Neural cell (in vitro differentiated cells): ENCODE data around the gene ANKRD60.

Source experiments
- CTCF ChIP-seq: fragments of 450-650 bp; IDR thresholded peaks from 2 replicates; pipeline ENCODE4 v1.5.1; 2014; ENCODE audit warnings: antibody characterized with exemption, mild to moderate bottlenecking, moderate library complexity; ENCODE audit not compliant: poor library complexity, severe bottlenecking
- EP300 ChIP-seq: fragments of 450-650 bp; conservative IDR thresholded peaks from 2 replicates; pipeline ENCODE4 v1.6.1; 2014; ENCODE audit warnings: antibody characterized with exemption, mild to moderate bottlenecking, moderate library complexity; ENCODE audit not compliant: poor library complexity, severe bottlenecking
- EZH2 ChIP-seq: fragments of 200-600, 300-800 bp; shearing (Covaris generic), sonication (generic); IDR thresholded peaks from 2 replicates; pipeline ENCODE4 v1.6.1; 2014; ENCODE audit warnings: antibody characterized with exemption, low read length, borderline replicate concordance, mild to moderate bottlenecking; ENCODE audit not compliant: insufficient read depth, poor library complexity, severe bottlenecking
- MXI1 ChIP-seq: fragments of 450-650 bp; conservative IDR thresholded peaks from 2 replicates; pipeline ENCODE4 v1.6.1; 2014; ENCODE audit warnings: antibody characterized with exemption, mild to moderate bottlenecking; ENCODE audit not compliant: poor library complexity, severe bottlenecking
- POLR2AphosphoS5 ChIP-seq: IDR thresholded peaks from 2 replicates; pipeline ENCODE4 v1.6.1; 2012
- RAD21 ChIP-seq: fragments of 450-650 bp; conservative IDR thresholded peaks from 2 replicates; pipeline ENCODE4 v1.6.1; 2014; ENCODE audit warnings: antibody characterized with exemption, mild to moderate bottlenecking, moderate library complexity
- REST ChIP-seq: IDR thresholded peaks from 2 replicates; pipeline ENCODE4 v1.6.1; 2012; ENCODE audit warnings: borderline replicate concordance
- SMC3 ChIP-seq: fragments of 450-650 bp; conservative IDR thresholded peaks from 2 replicates; pipeline ENCODE4 v1.6.1; 2014; ENCODE audit warnings: antibody characterized with exemption, mild to moderate bottlenecking, moderate library complexity; ENCODE audit not compliant: poor library complexity
- TAF1 ChIP-seq: IDR thresholded peaks from 2 replicates; pipeline ENCODE4 v1.6.1; 2012; ENCODE audit warnings: low read depth

GRCh38 chr20:58224974-58225373, 3.5 kb downstream of the ANKRD60 start:
- TF ChIP-seq CTCF (no peak), EZH2 (no peak), RAD21 (no peak), REST (no peak), TAF1 (no peak), SMC3 (no peak), MXI1 (no peak), EP300 (no peak), POLR2AphosphoS5 (no peak)
